M059J (cell line): ENCODE measurements around the gene HIVEP3. TPM values are rescaled to one million over a fixed set of nuclear protein-coding genes. Genes with fewer than 3 reads are reported as not detected.

ENCODE experiments used
- DNase-seq: peaks from one replicate; pipeline ENCODE4 v3.0.0-alpha.2; 2012; ENCODE audit warnings: low read depth
- total RNA-seq: library from RNA; depleted of rRNA; stranded (reverse); fragments of >200 nt; shearing (Covaris generic); gene quantifications from 2 replicates; pipeline ENCODE4 v1.2.3, GENCODE V29; 2014

HIVEP3 gene
- total RNA-seq, 1 experiment from 2014 or later: 4.2 TPM

GRCh38 chr1:41500378-41500777 lies 418.3 kb downstream of the HIVEP3 start:
- peak; percentile 66 for DNase-seq

- no peak for DNase-seq
Observed at GRCh38 chr1:41499591-41499990, 419.1 kb downstream of the HIVEP3 start.

GRCh38 chr1:41498804-41499203 lies 419.9 kb downstream of the HIVEP3 start:
- DNase-seq: peak; percentile 92

- peak; percentile 80 for DNase-seq
Observed at GRCh38 chr1:41498391-41498790, 420.3 kb downstream of the HIVEP3 start.

GRCh38 chr1:41497461-41498030 lies 421.2 kb downstream of the HIVEP3 start:
- DNase-seq: no peak

- DNase-seq: no peak
Observed at GRCh38 chr1:41497056-41497440, 421.7 kb downstream of the HIVEP3 start.

GRCh38 chr1:41496080-41497055 lies 422.4 kb downstream of the HIVEP3 start:
- DNase-seq: peak; percentile 89

GRCh38 chr1:41495210-41495948 lies 423.3 kb downstream of the HIVEP3 start:
- DNase-seq: peak; percentile 68

- DNase-seq: peak; percentile 49
Observed at GRCh38 chr1:41494351-41495209, 424.1 kb downstream of the HIVEP3 start.

- DNase-seq: no peak
Observed at GRCh38 chr1:41493626-41494350, 424.9 kb downstream of the HIVEP3 start.

- DNase-seq: peak; percentile 98
Observed at GRCh38 chr1:41493117-41493536, 425.6 kb downstream of the HIVEP3 start.

- no peak for DNase-seq
Observed at GRCh38 chr1:41492341-41492848, 426.3 kb downstream of the HIVEP3 start.

- peak; percentile 52 for DNase-seq
Observed at GRCh38 chr1:41490911-41491310, 427.8 kb downstream of the HIVEP3 start.

GRCh38 chr1:41489561-41489960 lies 429.2 kb downstream of the HIVEP3 start:
- no peak for DNase-seq

- DNase-seq: no peak
Observed at GRCh38 chr1:41488040-41488951, 430.4 kb downstream of the HIVEP3 start.

- peak; percentile 24 for DNase-seq
Observed at GRCh38 chr1:41487126-41488039, 431.3 kb downstream of the HIVEP3 start.

- peak; percentile 80 for DNase-seq
Observed at GRCh38 chr1:41486371-41487125, 432.2 kb downstream of the HIVEP3 start.

GRCh38 chr1:41486053-41486370 lies 432.7 kb downstream of the HIVEP3 start:
- no peak for DNase-seq
